Fibroblast of lung (primary cell): ENCODE measurements around the gene CDR2. TPM values are rescaled to one million over a fixed set of nuclear protein-coding genes. Genes with fewer than 3 reads are reported as not detected.

Source experiments
- DNase-seq, 2 donors: peaks; one replicate each; pipeline versions ENCODE4 v3.0.0 to v3.0.0-alpha.2; 2010; ENCODE audit warnings: low read depth in 2 of 2
- H2AFZ ChIP-seq: 2 replicates; pipeline ENCODE4 v1.5.1; 2012; ENCODE audit warnings: low read length, control low read depth, inconsistent platforms
- H3K27ac ChIP-seq: 2 replicates; pipeline ENCODE4 v1.5.1; 2011; ENCODE audit warnings: low read length, control low read depth; ENCODE audit not compliant: insufficient read depth
- H3K27me3 ChIP-seq: 2 replicates; pipeline ENCODE4 v1.5.1; 2011; ENCODE audit warnings: mild to moderate bottlenecking, low read length; ENCODE audit not compliant: control insufficient read depth, insufficient read depth
- H3K36me3 ChIP-seq: 2 replicates; pipeline ENCODE4 v1.5.1; 2011; ENCODE audit warnings: low read length; ENCODE audit not compliant: control insufficient read depth, insufficient read depth
- H3K4me1 ChIP-seq: 2 replicates; pipeline ENCODE4 v1.5.1; 2011; ENCODE audit warnings: low read length; ENCODE audit not compliant: control insufficient read depth, insufficient read depth; ENCODE audit errors: extremely low read depth
- H3K4me2 ChIP-seq: 2 replicates; pipeline ENCODE4 v1.5.1; 2011; ENCODE audit warnings: low read length, control low read depth; ENCODE audit not compliant: insufficient read depth; ENCODE audit errors: extremely low read depth
- H3K4me3 ChIP-seq, 4 experiments: fragments of 200-600 bp in 1 of 4; sonication (generic) in 1 of 4; replicated peaks in 1 of 4; 2 replicates each; pipeline ENCODE4 v1.5.1; 2011 to 2016; ENCODE audit warnings: low read length in 4 of 4, low read depth in 3 of 4, mild to moderate bottlenecking in 3 of 4, control low read depth in 2 of 4, inconsistent platforms in 1 of 4, mixed read lengths in 1 of 4; ENCODE audit not compliant: insufficient read depth in 1 of 4; ENCODE audit errors: control extremely low read depth in 1 of 4
- H3K79me2 ChIP-seq: 2 replicates; pipeline ENCODE4 v1.5.1; 2012; ENCODE audit warnings: mild to moderate bottlenecking, low read length, inconsistent platforms; ENCODE audit not compliant: control insufficient read depth, insufficient read depth
- H3K9ac ChIP-seq: 2 replicates; pipeline ENCODE4 v1.5.1; 2011; ENCODE audit warnings: mild to moderate bottlenecking, low read length, control low read depth; ENCODE audit not compliant: insufficient read depth
- H3K9me3 ChIP-seq: 2 replicates; pipeline ENCODE4 v1.5.1; 2012; ENCODE audit warnings: low read depth, low read length; ENCODE audit not compliant: control insufficient read depth, insufficient read depth
- H4K20me1 ChIP-seq: 2 replicates; pipeline ENCODE4 v1.5.1; 2011; ENCODE audit warnings: low read length; ENCODE audit not compliant: control insufficient read depth, insufficient read depth; ENCODE audit errors: extremely low read depth
- CTCF ChIP-seq, 2 donors: IDR thresholded peaks in 1 of 2; conservative IDR thresholded peaks in 1 of 2; 1 replicate in 1 of 2; 2 replicates in 1 of 2; pipeline ENCODE4 v1.5.1; 2011 to 2012; ENCODE audit warnings: low read length in 2 of 2, control low read depth in 1 of 2, inconsistent platforms in 1 of 2, low read depth in 1 of 2, mild to moderate bottlenecking in 1 of 2
- EZH2 ChIP-seq: IDR thresholded peaks from 2 replicates; pipeline ENCODE4 v1.5.1; 2012; ENCODE audit warnings: low read length, control low read depth, mild to moderate bottlenecking; ENCODE audit errors: missing control alignments
- polyA plus RNA-seq, 2 donors: library from polyadenylated mRNA; depleted of rRNA in 1 of 2; stranded (reverse) in 1 of 2; unstranded in 1 of 2; fragments of >200 nt; gene quantifications; 2 replicates each; pipeline ENCODE4 v1.2.1, GENCODE V29; 2011 to 2012; ENCODE audit warnings: missing spikeins in 1 of 2
- total RNA-seq: library from RNA; depleted of rRNA; stranded (reverse); fragments of >200 nt; gene quantifications from 2 replicates; pipeline ENCODE4 v1.2.1, GENCODE V29; 2014

The CDR2 gene
- total and polyA plus RNA-seq, 2 donors (not counting 1 experiment from before 2014, with no cell fraction given), result 60.1 to 73.8 TPM

- DNase-seq, result no peak
- no peak for TF ChIP-seq CTCF (conservative IDR thresholded peaks at IDR 0.05 in 1 of 2, IDR thresholded peaks at IDR 0.05 in 1 of 2; ENCODE audit: low read depth in 1 of 2, low read length in 2 of 2)
- TF ChIP-seq EZH2, result no peak
- Histone ChIP-seq H3K9ac (no peak overlapping the region), H3K9me3 (no peaks in the 10 kb centered on the region), H3K27ac (no peak overlapping the region), H3K4me3 (no peak overlapping the region), H3K4me1 (peaks cover 2% of the 10 kb centered on the region), H3K27me3 (no peaks in the 10 kb centered on the region), H3K79me2 (no peaks in the 10 kb centered on the region), H3K4me2 (no peak overlapping the region), H2AFZ (no peak overlapping the region), H3K36me3 (no peaks in the 10 kb centered on the region), H4K20me1 (no peaks in the 10 kb centered on the region)
These were observed 5.2 kb upstream of the CDR2 start for GRCh38 chr16:22379656-22380055.

- no peaks in the 10 kb centered on the region for H4K20me1 ChIP-seq
- H3K27me3 ChIP-seq, result no peaks in the 10 kb centered on the region
- no peaks in the 10 kb centered on the region for H3K9me3 ChIP-seq
- no peak overlapping the region for H3K4me3 ChIP-seq
- no peak overlapping the region for H3K4me2 ChIP-seq
- no peak overlapping the region for H2AFZ ChIP-seq
- DNase-seq, result no peak
- no peak for TF ChIP-seq EZH2
- no peak for TF ChIP-seq CTCF (conservative IDR thresholded peaks at IDR 0.05 in 1 of 2, IDR thresholded peaks at IDR 0.05 in 1 of 2; ENCODE audit: low read depth in 1 of 2, low read length in 2 of 2)
- H3K79me2 ChIP-seq, result peaks cover 32% of the 10 kb centered on the region
- no peak overlapping the region for H3K9ac ChIP-seq
- H3K4me1 ChIP-seq, result peaks cover 3% of the 10 kb centered on the region
- H3K36me3 ChIP-seq, result no peaks in the 10 kb centered on the region
- no peak overlapping the region for H3K27ac ChIP-seq
These were observed 1.7 kb upstream of the CDR2 start for GRCh38 chr16:22375963-22376640.

GRCh38 chr16:22375117-22375962, 921 bp upstream of the CDR2 start:
- H2AFZ ChIP-seq, result peak overlapping the region; percentile 66
- H3K27me3 ChIP-seq, result no peaks in the 10 kb centered on the region
- H3K9ac ChIP-seq, result peak overlapping the region; percentile 66
- H3K79me2 ChIP-seq, result peaks cover 34% of the 10 kb centered on the region
- peak overlapping the region; percentile 52 for H3K27ac ChIP-seq
- peak overlapping the region; percentile 96 for H3K4me2 ChIP-seq
- TF ChIP-seq CTCF (conservative IDR thresholded peaks at IDR 0.05 in 1 of 2, IDR thresholded peaks at IDR 0.05 in 1 of 2; ENCODE audit: low read depth in 1 of 2, low read length in 2 of 2) (no peak), EZH2 (no peak)
- no peaks in the 10 kb centered on the region for H3K36me3 ChIP-seq
- no peaks in the 10 kb centered on the region for H3K9me3 ChIP-seq
- no peaks in the 10 kb centered on the region for H4K20me1 ChIP-seq
- H3K4me1 ChIP-seq, result peaks cover 3% of the 10 kb centered on the region
- H3K4me3 ChIP-seq, result peak overlapping the region; percentile 61 to 90 (median 78)
- DNase-seq, result no peak
